B cell (primary cell): ENCODE results near the gene PROP1. TPM values are rescaled to one million over a fixed set of nuclear protein-coding genes. Genes with fewer than 3 reads are reported as not detected.

Source experiments
- ATAC-seq: fragments of 200-7000 bp; cut with Tn5 transposase; one replicate; pipeline ENCODE4 v1.10.0; 2021; ENCODE audit warnings: low read depth, mild to moderate bottlenecking, moderate number of reproducible peaks, moderate library complexity
- CTCF ChIA-PET: fragments of 350-600 bp; sonication (Branson Sonifier 250); formaldehyde crosslinking; loops from one replicate; lab custom pipeline; 2021; ENCODE audit warnings: antibody characterized with exemption, inconsistent platforms; lab: Charles Lee
- POLR2A ChIA-PET: fragments of 350-600 bp; sonication (Branson Sonifier 250); formaldehyde crosslinking; loops from one replicate; lab custom pipeline; 2021; ENCODE audit warnings: antibody characterized with exemption; lab: Charles Lee
- DNase-seq: peaks from one replicate; pipeline ENCODE4 v3.0.0; 2013
- H2AFZ ChIP-seq: 2 replicates; pipeline ENCODE4 v1.6.1; 2012; ENCODE audit warnings: mild to moderate bottlenecking, low read depth, low read length; ENCODE audit not compliant: insufficient read depth, poor library complexity, severe bottlenecking
- H3K27ac ChIP-seq, 2 donors: 1 replicate in 1 of 2; 2 replicates in 1 of 2; pipeline ENCODE4 v1.5.1; 2012 to 2013; ENCODE audit warnings: low read length in 2 of 2, mild to moderate bottlenecking in 2 of 2, moderate library complexity in 1 of 2
- H3K27me3 ChIP-seq, 4 experiments: fragments of 200-600 bp in 1 of 4; sonication (generic) in 1 of 4; replicated peaks in 1 of 4; 1 replicate in 2 of 4; 2 replicates in 2 of 4; pipeline versions ENCODE4 v1.6.1 to v1.7.0; 2013 to 2016; ENCODE audit warnings: low read length in 3 of 4, mild to moderate bottlenecking in 2 of 4, mixed read lengths in 1 of 4, moderate library complexity in 1 of 4; ENCODE audit not compliant: insufficient read depth in 4 of 4, control insufficient read depth in 3 of 4; ENCODE audit errors: control extremely low read depth in 1 of 4
- H3K36me3 ChIP-seq, 2 experiments: replicated peaks in 1 of 2; 1 replicate in 1 of 2; 2 replicates in 1 of 2; pipeline versions ENCODE4 v1.6.1 to v1.7.1; 2013; ENCODE audit warnings: low read length in 1 of 2; ENCODE audit not compliant: insufficient read depth in 2 of 2, control insufficient read depth in 1 of 2; ENCODE audit errors: control extremely low read depth in 1 of 2, extremely low read depth in 1 of 2
- H3K4me1 ChIP-seq, 2 donors: fragments of 200-600 bp in 1 of 2; sonication (generic) in 1 of 2; 1 replicate in 1 of 2; 2 replicates in 1 of 2; pipeline versions ENCODE4 v1.5.1 to v1.6.1; 2013 to 2017; ENCODE audit warnings: low read length in 2 of 2; ENCODE audit not compliant: control insufficient read depth in 2 of 2, insufficient read depth in 2 of 2
- H3K4me2 ChIP-seq: replicated peaks from 2 replicates; pipeline ENCODE3; 2012; ENCODE audit warnings: mild to moderate bottlenecking, low read depth, low read length; ENCODE audit not compliant: poor library complexity, severe bottlenecking
- H3K4me3 ChIP-seq, 5 experiments: fragments of 200-600 bp in 1 of 5; sonication (generic) in 1 of 5; 1 replicate in 3 of 5; 2 replicates in 2 of 5; pipeline versions ENCODE4 v1.5.1 to v1.7.0; 2011 to 2016; ENCODE audit warnings: low read length in 4 of 5, mild to moderate bottlenecking in 4 of 5, low read depth in 2 of 5, control low read depth in 1 of 5, moderate library complexity in 1 of 5; ENCODE audit not compliant: insufficient read depth in 1 of 5; ENCODE audit errors: control extremely low read depth in 1 of 5, extremely low read depth in 1 of 5
- H3K79me2 ChIP-seq: fragments of 200-600 bp; sonication (generic); one replicate; pipeline ENCODE4 v1.6.0; 2016; ENCODE audit warnings: low read length; ENCODE audit not compliant: control insufficient read depth, insufficient read depth
- H3K9ac ChIP-seq: fragments of 200-600 bp; sonication (generic); 2 replicates; pipeline ENCODE4 v1.6.1; 2017; ENCODE audit warnings: mild to moderate bottlenecking, low read length, moderate library complexity
- H3K9me3 ChIP-seq, 3 donors: one replicate each; pipeline versions ENCODE4 v1.6.1 to v1.7.1; 2013; ENCODE audit warnings: low read length in 2 of 3; ENCODE audit not compliant: control insufficient read depth in 2 of 3, insufficient read depth in 1 of 3; ENCODE audit errors: control extremely low read depth in 1 of 3
- H4K20me1 ChIP-seq: 2 replicates; pipeline ENCODE4 v1.6.0; 2012; ENCODE audit warnings: mild to moderate bottlenecking, low read length; ENCODE audit not compliant: insufficient read depth, control insufficient read depth, poor library complexity, severe bottlenecking
- H3K27ac Mint-ChIP-seq: one replicate; pipeline ENCODE4 v1.8.0; 2021; ENCODE audit warnings: mixed read lengths
- H3K27me3 Mint-ChIP-seq: one replicate; pipeline ENCODE4 v1.8.0; 2021; ENCODE audit warnings: mixed read lengths
- H3K4me1 Mint-ChIP-seq: one replicate; pipeline ENCODE4 v1.8.0; 2021; ENCODE audit warnings: mixed read lengths
- H3K4me3 Mint-ChIP-seq: one replicate; pipeline ENCODE4 v1.8.0; 2021; ENCODE audit warnings: mixed read lengths
- H3K9me3 Mint-ChIP-seq: one replicate; pipeline ENCODE4 v1.8.0; 2022; ENCODE audit warnings: mixed read lengths; ENCODE audit not compliant: insufficient read depth
- CTCF ChIP-seq: fragments of 200-600 bp; IDR thresholded peaks from one replicate; pipeline ENCODE4 v1.8.0; 2022; ENCODE audit warnings: antibody characterized with exemption, mild to moderate bottlenecking
- EZH2 ChIP-seq: IDR thresholded peaks from 2 replicates; pipeline ENCODE4 v1.6.1; 2012; ENCODE audit warnings: borderline replicate concordance, low read depth, mild to moderate bottlenecking, moderate library complexity, low read length; ENCODE audit not compliant: insufficient read depth, poor library complexity, severe bottlenecking
- WGBS: methylation state at CpG from one replicate; pipeline ENCODE4 v1.1.5; 2013; ENCODE audit warnings: missing lambda C conversion rate; ENCODE audit not compliant: insufficient coverage; 5-methylcytosine and 5-hydroxymethylcytosine counted together
- intact Hi-C: fragments of 100-400 bp; cut with micrococcal nuclease; formaldehyde crosslinking; loops from one replicate; pipeline ENCODE4 v1.10.0; 2022
- polyA plus RNA-seq: library from polyadenylated mRNA; depleted of rRNA; stranded (reverse); fragments of >200 nt; gene quantifications from 2 replicates; pipeline ENCODE4 v1.2.3, GENCODE V29; 2012
- total RNA-seq, 2 donors: library from RNA; stranded (reverse); fragments of 120-200 nt in 1 of 2; gene quantifications; 1 replicate in 1 of 2; 2 replicates in 1 of 2; pipeline versions ENCODE4 v1.2.3 to v1.2.4, GENCODE V29; 2013 to 2022

PROP1 gene
- total and polyA plus RNA-seq, 2 donors (not counting 1 experiment from before 2014, with no cell fraction given) = not detected

GRCh38 chr5:177984584-177985206 is 11.3 kb downstream of the PROP1 start:
- TF ChIP-seq CTCF = no peak
- TF ChIP-seq EZH2 = no peak
- H3K4me3 ChIP-seq = no peak overlapping the region
- POLR2A ChIA-PET = no interaction called here
- H3K27me3 ChIP-seq = peaks cover 0 to 66% (median 31%) of the 10 kb centered on the region in 4 experiments
- H3K4me2 ChIP-seq = peak overlapping the region; percentile 57
- no peak for DNase-seq
- peak overlapping the region; percentile 16 for H2AFZ ChIP-seq
- no peak for ATAC-seq
- intact Hi-C loops = loop anchor here (10.0 kb wide), 1 partner anchor 80 kb away; no protein-coding TSS in a partner anchor
- Mint-ChIP-seq H3K27me3 (peaks cover 61% of the 10 kb centered on the region), H3K4me3 (no peak overlapping the region), H3K27ac (no peak overlapping the region), H3K9me3 (no peaks in the 10 kb centered on the region), H3K4me1 (peaks cover 2% of the 10 kb centered on the region)
- no peaks in the 10 kb centered on the region for H3K79me2 ChIP-seq
- peaks cover 8 to 21% of the 10 kb centered on the region in 2 donors for H3K4me1 ChIP-seq
- 8% methylated on average over 41 of the region's 47 CpGs for WGBS
- CTCF ChIA-PET = no interaction called here
- H3K27ac ChIP-seq = no peak overlapping the region
- H4K20me1 ChIP-seq = no peaks in the 10 kb centered on the region
- H3K9me3 ChIP-seq = peaks cover 0 to 8% (median 0%) of the 10 kb centered on the region in 3 donors
- no peak overlapping the region for H3K9ac ChIP-seq
- no peaks in the 10 kb centered on the region for H3K36me3 ChIP-seq
